Stomach (tissue), 4 donors: Measurements from ENCODE around the gene WDR7.

Source experiments
- CTCF ChIP-seq, 7 experiments: fragments of 450-650 bp in 4 of 7; fragments of 200-600 bp in 3 of 7; sonication (generic) in 3 of 7; IDR thresholded peaks; one replicate each; pipeline ENCODE4 v1.5.1; 2016 to 2019; ENCODE audit warnings: antibody characterized with exemption in 7 of 7, control low read depth in 2 of 7, mild to moderate bottlenecking in 1 of 7
- EP300 ChIP-seq: sonication (generic); formaldehyde crosslinking; IDR thresholded peaks from one replicate; pipeline ENCODE4 v1.6.1; 2017; ENCODE audit warnings: antibody characterized with exemption

GRCh38 chr18:56615738-56616520 is 35.2 kb upstream of the WDR7 start:
- no peak for TF ChIP-seq CTCF (IDR thresholded peaks at IDR 0.05)
- no peak for TF ChIP-seq EP300
